GM23338 (cell line): ENCODE data around the gene HSD11B2. TPM values are rescaled to one million over a fixed set of nuclear protein-coding genes. Genes with fewer than 3 reads are reported as not detected.

Experiments
- ATAC-seq: fragments of 200-7000 bp; cut with Tn5 transposase; 3 replicates; pipeline ENCODE4 v1.9.1; 2020
- DNase-seq: peaks from one replicate; pipeline ENCODE4 v3.0.0-alpha.2; 2015; ENCODE audit warnings: low spot score
- H2AFZ ChIP-seq: fragments of 200-600 bp; sonication (generic); 2 replicates; pipeline ENCODE4 v1.8.0; 2016; ENCODE audit warnings: antibody characterized with exemption, mild to moderate bottlenecking, moderate library complexity
- H3F3A ChIP-seq: fragments of 200-600 bp; sonication (generic); replicated peaks from 2 replicates; pipeline ENCODE4 v1.8.0; 2017; ENCODE audit warnings: antibody characterized with exemption, mixed run types, low read depth
- H3K27ac ChIP-seq: fragments of 200-600 bp; sonication (generic); 2 replicates; pipeline ENCODE4 v1.6.1; 2016; ENCODE audit warnings: low read depth
- H3K27me3 ChIP-seq: fragments of 200-600 bp; sonication (generic); 2 replicates; pipeline ENCODE4 v1.8.0; 2016; ENCODE audit warnings: mild to moderate bottlenecking, mixed run types, moderate library complexity; ENCODE audit not compliant: insufficient read depth
- H3K36me3 ChIP-seq: fragments of 200-600 bp; sonication (generic); 2 replicates; pipeline ENCODE4 v1.8.0; 2016; ENCODE audit warnings: mild to moderate bottlenecking; ENCODE audit not compliant: insufficient read depth
- H3K4me1 ChIP-seq: fragments of 200-600 bp; sonication (generic); 2 replicates; pipeline ENCODE4 v1.8.0; 2016; ENCODE audit warnings: mild to moderate bottlenecking, moderate library complexity; ENCODE audit not compliant: insufficient read depth
- H3K4me2 ChIP-seq: fragments of 200-600 bp; sonication (generic); 2 replicates; pipeline ENCODE4 v1.7.1; 2017; ENCODE audit warnings: mixed run types
- H3K4me3 ChIP-seq: fragments of 200-600 bp; sonication (generic); 2 replicates; pipeline ENCODE4 v1.6.1; 2016; ENCODE audit warnings: mixed run types
- H3K79me2 ChIP-seq: fragments of 200-600 bp; sonication (generic); replicated peaks from 2 replicates; pipeline ENCODE4 v1.8.0; 2017; ENCODE audit warnings: mild to moderate bottlenecking; ENCODE audit not compliant: insufficient read depth
- H3K9me2 ChIP-seq: fragments of 200-600 bp; sonication (generic); 2 replicates; pipeline ENCODE4 v1.8.0; 2017; ENCODE audit not compliant: insufficient read depth
- H4K20me1 ChIP-seq: fragments of 200-600 bp; sonication (generic); replicated peaks from 2 replicates; pipeline ENCODE4 v1.8.0; 2017; ENCODE audit warnings: mild to moderate bottlenecking; ENCODE audit not compliant: insufficient read depth
- H3K27ac Mint-ChIP-seq: 2 replicates; pipeline ENCODE4 v1.8.0; 2020; ENCODE audit warnings: inconsistent platforms, mild to moderate bottlenecking, moderate library complexity, mixed read lengths
- H3K27me3 Mint-ChIP-seq: 3 replicates; pipeline ENCODE4 v1.8.0; 2022; ENCODE audit warnings: low read depth, mild to moderate bottlenecking, moderate library complexity, mixed read lengths, inconsistent platforms; ENCODE audit not compliant: insufficient read depth, poor library complexity
- H3K36me3 Mint-ChIP-seq: 3 replicates; pipeline ENCODE4 v1.8.0; 2021; ENCODE audit warnings: low read depth, mild to moderate bottlenecking, inconsistent platforms, moderate library complexity, mixed read lengths
- H3K4me1 Mint-ChIP-seq: 3 replicates; pipeline ENCODE4 v1.8.0; 2020; ENCODE audit warnings: mild to moderate bottlenecking, inconsistent platforms, mixed read lengths
- H3K4me3 Mint-ChIP-seq: 3 replicates; pipeline ENCODE4 v1.8.0; 2021; ENCODE audit warnings: moderate library complexity, mild to moderate bottlenecking, inconsistent platforms, mixed read lengths
- H3K9me3 Mint-ChIP-seq: 3 replicates; pipeline ENCODE4 v1.8.0; 2020; ENCODE audit warnings: moderate library complexity, mild to moderate bottlenecking, inconsistent platforms, mixed read lengths
- CREB1 ChIP-seq: fragments of 250-450 bp; sonication (Bioruptor Pico); IDR thresholded peaks from 2 replicates; pipeline ENCODE4 v1.5.0; 2020; ENCODE audit warnings: low read depth, mild to moderate bottlenecking, moderate library complexity
- CTCF ChIP-seq, 2 experiments: fragments of 200-600 bp in 1 of 2; sonication (generic) in 1 of 2; conservative IDR thresholded peaks; 2 replicates each; pipeline versions ENCODE4 v1.5.1 to v1.6.1; 2016 to 2017; ENCODE audit warnings: antibody characterized with exemption in 2 of 2, low read depth in 2 of 2, mild to moderate bottlenecking in 2 of 2, moderate library complexity in 1 of 2
- ETS1 ChIP-seq: IDR thresholded peaks from 2 replicates; pipeline ENCODE4 v1.6.1; 2016; ENCODE audit warnings: antibody characterized with exemption
- EZH2 ChIP-seq: fragments of 200-600 bp; sonication (generic); IDR thresholded peaks from one replicate; pipeline ENCODE4 v1.8.0; 2017; ENCODE audit warnings: antibody characterized with exemption, mild to moderate bottlenecking, low read depth; ENCODE audit not compliant: unreplicated experiment
- EZH2phosphoT487 ChIP-seq: fragments of 200-600 bp; sonication (generic); IDR thresholded peaks from one replicate; pipeline ENCODE4 v1.8.1; 2018; ENCODE audit warnings: antibody characterized with exemption; ENCODE audit not compliant: unreplicated experiment
- JUNB ChIP-seq: IDR thresholded peaks from one replicate; pipeline ENCODE4 v1.6.1; 2016; ENCODE audit warnings: antibody characterized with exemption; ENCODE audit not compliant: unreplicated experiment
- NANOG ChIP-seq: IDR thresholded peaks from 2 replicates; pipeline ENCODE4 v1.6.1; 2016; ENCODE audit warnings: antibody characterized with exemption, borderline replicate concordance
- POLR2AphosphoS5 ChIP-seq: IDR thresholded peaks from 2 replicates; pipeline ENCODE4 v1.6.1; 2016; ENCODE audit warnings: antibody characterized with exemption, low read depth
- REST ChIP-seq: IDR thresholded peaks from one replicate; pipeline ENCODE4 v1.6.1; 2018; ENCODE audit warnings: antibody characterized with exemption; ENCODE audit not compliant: unreplicated experiment
- STAT1 ChIP-seq: IDR thresholded peaks from one replicate; pipeline ENCODE4 v1.6.1; 2016; ENCODE audit warnings: antibody characterized with exemption; ENCODE audit not compliant: unreplicated experiment
- ZNF114 ChIP-seq: fragments of 250-450 bp; sonication (Bioruptor Pico); IDR thresholded peaks from 2 replicates; pipeline ENCODE4 v1.5.0; 2020; ENCODE audit warnings: mild to moderate bottlenecking, moderate library complexity
- ZNF331 ChIP-seq: fragments of 250-450 bp; sonication (Bioruptor Pico); IDR thresholded peaks from 2 replicates; pipeline ENCODE4 v1.5.0; 2020; ENCODE audit warnings: low read depth, mild to moderate bottlenecking, moderate library complexity
- ZNF462 ChIP-seq: fragments of 250-450 bp; sonication (Bioruptor Pico); IDR thresholded peaks from 2 replicates; pipeline ENCODE4 v1.5.0; 2020; ENCODE audit warnings: mild to moderate bottlenecking, moderate library complexity
- polyA plus RNA-seq: library from polyadenylated mRNA; unstranded; fragments of >200 nt; fragmentation: Nextera tagmentation; extraction: Ambion mirVana; gene quantifications from 2 replicates; pipeline ENCODE4 v1.2.1, GENCODE V29; 2016
- total RNA-seq: library from RNA; depleted of rRNA; stranded (reverse); fragments of >200 nt; shearing (Covaris generic); gene quantifications from 2 replicates; pipeline ENCODE4 v1.2.3, GENCODE V29; 2014

HSD11B2 gene
- total and polyA plus RNA-seq, 2 experiments from 2014 or later = 14.8 to 23.0 TPM

- peaks cover 9% of the 10 kb centered on the region for H3K27me3 ChIP-seq
Observed at GRCh38 chr16:67387479-67388079, 43.3 kb upstream of the HSD11B2 start.

More at GRCh38 chr16:67387479-67388079, 43.3 kb upstream of the HSD11B2 start:
- H3K27ac ChIP-seq = no peak overlapping the region
- no peaks in the 10 kb centered on the region for H4K20me1 ChIP-seq
- Mint-ChIP-seq H3K27me3 (peaks cover 24% of the 10 kb centered on the region), H3K4me3 (no peak overlapping the region), H3K36me3 (no peaks in the 10 kb centered on the region; the same call in 2 of the 3 replicates), H3K9me3 (no peaks in the 10 kb centered on the region), H3K27ac (no peak overlapping the region), H3K4me1 (peaks cover 23% of the 10 kb centered on the region)
- 0 out of 2 replicates have a peak overlapping the region, but pooled peaks have one; percentile 20 for H3K4me2 ChIP-seq
- H3K4me3 ChIP-seq = no peak overlapping the region
- 0 out of 2 replicates have a peak, but pooled peaks cover 3% of the 10 kb centered on the region for H3F3A ChIP-seq
- peaks cover 17% of the 10 kb centered on the region; the same call in 1 of the 2 replicates for H3K4me1 ChIP-seq
- H3K9me2 ChIP-seq = no peaks in the 10 kb centered on the region
- peak; percentile 44 for ATAC-seq
- no peak for TF ChIP-seq POLR2AphosphoS5
- no peak for TF ChIP-seq NANOG
- TF ChIP-seq EZH2 = no peak
- no peak for TF ChIP-seq CREB1 (CRISPR knock-in tag)
- no peak for TF ChIP-seq ZNF114
- TF ChIP-seq ETS1 = no peak
- no peak for TF ChIP-seq REST
- TF ChIP-seq ZNF331 (CRISPR knock-in tag) = no peak
- TF ChIP-seq CTCF (conservative IDR thresholded peaks at IDR 0.05; ENCODE audit: low read depth in 2 of 2) = no peak
- no peak for TF ChIP-seq JUNB
- TF ChIP-seq EZH2phosphoT487 = no peak
- no peak for TF ChIP-seq ZNF462
- no peak for TF ChIP-seq STAT1
- no peak for DNase-seq
- no peaks in the 10 kb centered on the region for H3K79me2 ChIP-seq
- no peaks in the 10 kb centered on the region for H3K36me3 ChIP-seq
- H2AFZ ChIP-seq = no peak overlapping the region
